ENCODE results near the gene TRIM71.
A peak's percentile ranks its signal among the peaks of the same experiment; 100 is the strongest.

Gene TRIM71

DNA sequence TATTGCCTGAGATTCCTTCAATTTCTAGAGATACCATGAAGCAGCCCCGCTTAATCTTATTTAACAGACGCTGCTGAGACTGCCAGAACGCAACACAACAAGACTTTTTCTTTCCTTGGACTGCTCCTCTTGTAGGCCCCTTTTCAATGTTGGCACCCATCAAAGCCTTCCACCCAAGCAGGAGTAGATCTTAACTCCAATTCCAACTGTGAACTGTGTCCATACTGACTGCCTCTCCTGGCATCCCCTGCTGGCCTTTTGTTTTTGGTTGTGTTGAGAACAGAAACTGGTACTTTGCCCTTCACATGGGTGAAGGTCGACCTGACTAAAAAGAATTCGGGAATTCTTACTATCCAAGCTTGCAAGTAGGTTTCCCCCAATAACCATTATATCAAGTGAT lies 50.2 kb downstream of the TRIM71 start:
- DNase-seq = no peak

DNA sequence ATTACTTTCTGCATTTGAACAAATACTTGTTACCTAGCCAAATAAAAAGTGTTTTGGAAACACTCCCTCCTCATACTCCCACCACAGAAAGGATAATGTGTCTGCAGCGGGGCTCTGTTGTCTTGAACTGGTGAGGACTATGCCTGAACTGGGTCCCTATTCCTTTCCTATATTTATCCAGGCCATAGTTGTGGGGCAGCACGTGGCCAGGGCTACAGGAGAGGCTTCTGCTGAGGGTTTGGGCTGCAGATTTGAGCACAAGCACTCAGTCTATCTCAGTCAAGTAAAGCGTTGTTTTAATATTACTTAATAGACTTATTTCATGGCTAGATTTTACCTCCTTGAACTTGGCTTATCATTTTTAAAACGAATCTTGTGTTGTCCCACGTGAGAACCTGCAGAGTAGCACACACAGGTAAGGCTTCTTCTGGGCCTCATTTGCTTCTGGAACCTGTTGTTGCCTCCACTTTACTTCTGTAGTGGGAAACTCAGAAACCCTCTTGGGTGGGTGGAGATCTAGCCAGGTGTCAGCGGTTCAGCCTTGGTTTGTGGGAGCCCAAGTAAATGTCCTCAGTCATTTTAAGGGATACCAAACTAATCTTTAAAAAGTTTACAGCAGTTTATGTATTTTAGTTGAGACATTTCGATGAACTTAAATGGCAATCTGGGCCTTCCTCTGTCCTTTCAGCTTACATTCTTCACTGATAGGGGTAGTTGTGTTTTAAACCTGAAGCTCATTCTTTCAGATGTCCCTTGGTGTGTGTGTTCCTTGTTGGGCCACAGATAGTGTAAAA lies 51.1 kb downstream of the TRIM71 start:
- DNase-seq = no peak

DNA sequence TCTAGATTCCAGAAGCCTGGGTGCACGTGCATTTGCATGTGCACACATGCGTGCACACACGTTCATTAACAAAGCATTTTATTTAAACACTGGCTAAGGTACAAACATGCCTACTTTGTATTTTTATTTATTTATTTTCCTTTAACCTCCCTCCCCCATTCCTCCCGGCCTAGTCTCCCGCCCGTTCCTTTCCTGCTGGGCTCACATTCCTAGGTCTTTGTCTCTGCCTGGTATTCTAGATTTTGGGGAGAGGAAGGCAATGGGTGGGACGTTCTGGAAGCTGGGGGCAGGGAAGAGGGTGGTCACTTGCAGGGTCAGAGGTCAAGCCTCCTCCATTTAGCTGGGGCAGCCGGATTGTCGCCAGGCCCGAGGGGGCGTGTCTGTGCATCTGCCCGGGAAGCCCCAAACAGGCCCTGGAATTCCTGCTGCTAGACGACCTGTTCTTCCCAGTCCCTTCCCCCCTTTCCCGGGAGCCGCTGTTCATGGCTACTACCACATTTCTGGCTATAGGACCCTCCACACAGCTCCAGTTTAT lies 51.8 kb downstream of the TRIM71 start:
- no peak for DNase-seq

DNA sequence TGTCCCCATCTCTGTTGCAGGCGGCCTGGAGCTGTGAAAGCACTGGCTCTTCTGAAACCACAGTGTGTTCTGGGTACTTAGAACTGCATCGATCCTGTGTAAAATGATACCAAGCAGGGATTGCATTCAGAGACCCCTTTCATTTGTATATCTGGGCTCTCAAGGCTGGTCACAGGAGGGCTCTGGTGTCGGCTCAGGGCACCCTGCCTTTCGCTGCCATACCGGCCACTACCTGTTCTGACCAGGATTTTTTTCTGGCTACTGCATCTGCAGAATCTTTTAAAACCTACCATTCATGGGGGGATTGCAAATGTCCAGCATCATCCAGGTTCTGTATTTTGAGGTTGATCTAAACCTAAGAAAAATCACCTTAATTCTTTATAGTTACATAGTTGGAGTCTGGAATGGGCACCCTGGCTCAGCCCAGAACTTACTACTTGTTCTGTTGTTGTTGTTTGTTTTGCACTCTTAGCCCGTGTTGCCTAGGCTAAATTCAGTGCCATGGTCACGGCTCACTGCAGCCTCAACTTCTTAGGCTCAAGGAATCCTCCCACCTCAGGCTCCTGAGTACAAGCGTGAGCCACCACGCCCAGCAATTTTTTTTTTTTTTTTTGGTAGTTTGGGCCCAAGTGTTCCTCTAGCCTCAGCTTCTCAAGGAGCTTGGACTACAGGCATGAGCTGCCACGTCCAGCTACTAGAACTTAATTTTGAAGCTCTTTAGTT lies 52.7 kb downstream of the TRIM71 start:
- no peak for DNase-seq

DNA sequence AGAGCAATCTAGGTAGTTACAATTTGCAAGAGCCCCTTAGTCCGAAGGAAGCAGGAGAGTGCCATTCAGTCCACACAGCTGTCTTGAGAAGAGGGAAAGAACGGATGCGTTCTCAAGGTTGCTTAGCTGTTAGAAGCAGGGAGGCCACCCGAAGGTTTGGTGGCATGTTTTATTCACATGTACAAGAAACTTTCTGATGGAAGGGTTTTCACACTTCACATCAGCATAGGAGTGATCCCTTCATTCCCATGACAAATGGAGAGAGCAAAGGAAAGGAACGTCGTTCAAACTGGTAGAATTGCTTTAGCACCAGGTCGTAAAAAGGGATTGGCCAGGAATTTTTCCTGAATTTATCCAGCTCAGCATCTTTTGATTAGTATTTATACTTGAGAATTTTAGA lies 53.5 kb downstream of the TRIM71 start:
- no peak for DNase-seq

DNA sequence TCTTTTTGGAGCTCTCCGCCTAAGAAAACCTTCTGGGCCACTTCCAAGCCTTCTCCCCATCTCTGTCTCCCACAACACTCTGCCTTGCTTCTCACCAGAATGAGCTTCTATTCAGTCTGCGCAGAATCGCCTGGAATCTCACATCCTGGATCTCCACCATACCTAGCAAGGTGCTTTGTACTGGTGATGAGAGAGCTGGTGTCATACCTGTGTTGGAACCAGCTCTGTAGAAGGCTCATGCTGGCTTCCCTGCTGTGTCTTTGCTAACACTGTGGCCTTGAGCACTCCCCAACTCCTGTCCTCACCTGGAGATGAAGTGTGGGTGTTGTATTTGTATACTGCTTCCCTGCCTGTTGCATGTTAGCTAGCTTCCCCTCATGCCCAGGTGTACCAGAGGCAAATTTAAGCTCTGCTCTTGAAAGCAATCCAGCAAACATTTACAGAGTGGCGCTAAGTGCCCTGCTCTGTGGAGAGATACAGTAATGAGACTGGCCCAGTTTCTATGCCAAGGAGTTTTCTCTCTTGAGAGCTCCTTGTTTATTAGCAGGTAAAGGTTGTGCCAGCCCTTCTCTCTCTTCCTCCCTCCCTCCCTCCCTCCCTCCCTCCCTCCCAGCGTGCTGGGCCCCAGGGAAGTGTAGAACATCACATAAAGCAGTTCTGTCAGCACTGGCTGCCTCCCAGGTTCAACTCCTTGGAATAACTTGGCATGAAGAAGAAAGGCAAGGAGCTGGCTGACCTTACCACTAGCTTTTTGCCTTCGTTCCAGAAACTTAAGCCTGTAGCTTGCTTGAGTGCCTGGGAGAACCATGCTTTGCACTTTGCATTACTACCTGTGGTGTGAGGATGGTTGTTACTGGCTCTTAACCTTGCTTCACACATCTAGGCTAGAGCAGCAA lies 54.9 kb downstream of the TRIM71 start:
- DNase-seq = no peak

DNA sequence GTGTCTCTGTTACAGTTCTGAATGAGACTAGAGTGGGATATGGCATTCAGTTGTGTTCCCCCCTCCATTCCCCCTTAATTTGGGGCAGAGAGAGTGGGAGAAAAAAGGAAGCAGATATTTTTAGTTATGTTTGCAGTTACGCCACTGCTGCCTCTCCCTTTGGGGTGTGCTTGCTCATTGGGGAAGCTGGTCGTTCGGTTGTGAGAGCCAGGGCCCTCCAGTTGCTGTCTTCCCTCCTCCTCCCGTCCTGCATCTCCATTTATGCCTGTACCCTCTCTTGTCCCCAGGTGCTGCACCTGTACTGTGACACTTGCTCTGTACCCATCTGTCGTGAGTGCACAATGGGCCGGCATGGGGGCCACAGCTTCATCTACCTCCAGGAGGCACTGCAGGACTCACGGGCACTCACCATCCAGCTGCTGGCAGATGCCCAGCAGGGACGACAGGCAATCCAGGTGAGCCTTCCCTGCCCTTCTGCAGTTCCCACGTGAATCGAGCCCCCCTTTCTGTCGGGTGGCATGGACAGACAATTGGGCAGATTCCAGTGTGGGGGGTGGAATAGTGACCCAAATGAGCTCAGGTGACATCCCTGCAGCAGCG lies 55.8 kb downstream of the TRIM71 start:
- peak; percentile 32 to 53 for DNase-seq

DNA sequence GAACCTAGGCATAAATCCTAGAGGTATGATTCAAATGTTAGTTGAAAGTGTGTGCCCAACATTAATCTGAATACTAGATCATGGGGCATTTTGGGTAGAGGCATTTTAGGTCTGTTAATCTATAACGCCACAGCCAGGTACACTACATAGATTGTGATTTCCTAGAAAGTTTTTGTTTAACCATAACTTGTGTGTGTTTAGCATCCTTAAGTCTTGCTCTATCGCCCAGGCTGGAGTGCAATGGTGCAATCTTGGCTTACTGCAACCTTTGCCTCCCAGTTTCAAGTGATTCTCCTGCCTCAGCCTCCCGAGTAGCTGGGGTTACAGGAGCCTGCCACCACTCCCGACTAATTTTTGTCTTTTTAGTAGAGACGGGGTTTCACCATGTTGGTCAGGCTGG lies 59.1 kb downstream of the TRIM71 start:
- no peak for DNase-seq

DNA sequence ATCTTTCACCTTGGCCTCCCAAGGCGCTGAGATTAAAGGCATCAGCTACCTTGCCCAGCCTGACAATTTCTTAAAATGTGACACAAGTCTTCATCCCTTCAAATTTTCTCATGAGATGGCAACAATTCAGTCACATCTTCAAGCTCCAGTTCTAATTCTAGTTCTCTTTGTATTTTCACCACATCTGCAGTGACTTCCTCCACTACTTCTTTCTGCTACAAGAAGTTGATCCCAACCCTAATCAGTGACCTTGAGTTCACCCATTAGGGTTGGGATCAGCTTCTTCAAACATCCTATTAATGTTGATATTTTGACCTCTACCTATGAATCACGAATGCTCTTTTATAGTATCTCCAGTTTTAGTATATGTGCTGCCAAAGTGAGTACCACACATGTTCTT lies 59.8 kb downstream of the TRIM71 start:
- no peak for DNase-seq

DNA sequence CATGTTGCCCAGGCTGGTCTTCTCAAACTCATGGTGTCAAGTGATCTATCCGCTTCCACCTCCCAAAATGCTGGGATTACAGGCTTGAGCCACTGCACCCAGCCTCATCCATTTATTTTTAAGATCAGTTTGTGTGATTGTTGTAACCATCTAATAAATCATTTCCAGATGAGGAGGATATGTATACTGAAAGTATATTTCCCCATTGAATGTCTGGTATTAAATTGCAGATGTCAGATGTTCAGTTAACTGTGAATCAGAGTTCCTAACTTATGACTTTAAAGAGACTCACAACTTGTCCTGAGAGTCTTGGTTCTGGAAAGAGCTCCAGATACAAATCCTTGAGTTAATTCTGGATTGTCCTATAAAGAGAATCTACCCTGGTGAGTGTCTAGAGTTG lies 62.4 kb downstream of the TRIM71 start:
- no peak for DNase-seq

DNA sequence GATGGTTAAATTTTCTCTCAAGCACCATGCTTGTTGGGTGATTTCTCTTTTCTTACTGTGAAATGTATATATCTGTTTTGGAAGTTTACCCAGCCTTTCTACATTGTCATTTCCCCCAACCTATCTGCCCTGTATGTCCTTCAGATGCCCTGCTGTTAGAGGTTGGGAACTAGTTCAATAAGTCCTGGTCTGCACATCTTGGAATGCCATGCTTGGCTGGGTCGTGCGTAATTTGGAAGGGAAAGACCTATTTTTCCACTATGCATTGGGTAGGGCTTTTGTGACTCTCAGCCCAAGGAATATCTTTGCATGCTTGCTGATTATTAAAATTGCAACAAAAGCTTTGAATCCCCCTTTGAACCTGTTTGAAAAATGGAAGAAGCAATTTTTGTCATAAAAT lies 63.8 kb downstream of the TRIM71 start:
- no peak for DNase-seq

DNA sequence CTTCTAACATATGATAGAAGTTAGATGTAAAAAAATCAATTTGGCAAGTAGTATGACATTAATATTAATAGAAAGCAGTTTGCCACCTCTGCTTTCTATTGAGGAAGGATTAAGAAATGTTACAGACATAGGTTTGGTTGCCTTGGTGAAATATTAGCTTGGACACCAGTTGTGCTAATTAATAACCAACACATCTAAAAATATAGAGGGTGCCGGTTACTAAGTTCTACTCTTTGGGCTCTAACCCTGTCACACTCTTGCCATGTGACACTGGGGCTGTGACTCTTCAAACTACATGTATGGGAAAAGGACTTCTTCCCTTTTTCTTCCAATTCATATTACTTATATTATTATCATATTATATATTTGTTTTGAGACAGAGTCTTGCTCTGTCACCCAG lies 64.4 kb downstream of the TRIM71 start:
- peak in 1 of 2 donors; percentile 37 for DNase-seq

DNA sequence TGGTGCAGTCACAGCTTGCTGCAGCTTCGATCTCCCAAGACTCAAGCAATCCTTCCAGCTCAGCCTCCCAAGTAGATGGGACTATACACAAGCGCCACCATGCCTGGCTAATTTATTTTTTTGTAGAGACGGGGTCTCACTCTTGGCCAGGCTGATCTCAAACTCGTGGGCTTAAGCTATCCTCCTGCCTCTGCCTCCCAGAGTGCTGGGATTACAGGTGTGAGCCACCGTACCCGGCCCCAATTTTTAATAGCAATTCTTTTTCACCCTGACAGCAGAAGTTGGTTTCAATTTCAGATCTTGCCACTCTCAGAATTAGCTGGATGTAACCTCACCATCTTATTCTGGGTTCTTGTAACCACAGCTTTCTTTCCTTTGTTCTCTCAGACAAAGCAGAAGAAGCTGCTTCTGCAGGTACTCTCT lies 64.8 kb downstream of the TRIM71 start:
- DNase-seq = no peak

DNA sequence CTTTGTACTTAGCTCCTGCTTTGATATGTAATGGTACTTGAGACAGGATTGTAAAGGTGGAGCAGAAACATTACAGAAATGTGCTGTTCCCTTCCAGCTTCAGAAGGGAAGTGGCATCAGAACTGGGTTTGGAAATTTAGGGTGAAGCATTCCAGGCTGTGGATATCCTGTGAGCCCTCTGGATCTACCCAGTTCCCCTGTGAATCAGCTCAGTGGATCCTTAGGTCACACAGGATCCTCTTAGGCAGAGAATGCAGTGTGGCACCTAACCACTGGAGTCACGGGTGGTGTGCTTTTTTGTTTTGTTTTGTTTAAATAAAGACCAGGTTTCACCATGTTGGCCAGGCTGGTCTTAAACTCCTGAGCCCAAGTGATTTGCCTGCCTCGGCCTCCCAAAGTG lies 66.0 kb downstream of the TRIM71 start:
- peak in 1 of 2 donors; percentile 11 for DNase-seq

DNA sequence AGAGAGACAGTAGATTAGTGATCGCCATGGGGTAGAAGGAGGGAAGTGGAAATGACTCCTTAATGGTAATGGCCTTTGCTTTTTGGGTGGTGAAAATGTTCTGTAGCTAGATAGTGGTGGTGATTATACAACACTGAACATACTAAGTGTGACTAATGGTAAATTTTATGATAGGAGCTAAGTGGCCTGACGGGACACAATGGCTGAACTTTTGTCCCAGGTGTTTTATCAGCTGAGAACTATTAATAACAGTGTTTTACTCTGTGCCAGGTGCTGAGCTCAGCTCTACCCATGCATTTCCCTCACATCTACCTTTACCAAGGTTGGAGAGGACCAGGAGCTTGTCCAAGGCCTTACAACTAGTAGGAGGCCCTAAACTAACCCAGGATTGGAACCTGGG lies 66.8 kb downstream of the TRIM71 start:
- no peak for DNase-seq

DNA sequence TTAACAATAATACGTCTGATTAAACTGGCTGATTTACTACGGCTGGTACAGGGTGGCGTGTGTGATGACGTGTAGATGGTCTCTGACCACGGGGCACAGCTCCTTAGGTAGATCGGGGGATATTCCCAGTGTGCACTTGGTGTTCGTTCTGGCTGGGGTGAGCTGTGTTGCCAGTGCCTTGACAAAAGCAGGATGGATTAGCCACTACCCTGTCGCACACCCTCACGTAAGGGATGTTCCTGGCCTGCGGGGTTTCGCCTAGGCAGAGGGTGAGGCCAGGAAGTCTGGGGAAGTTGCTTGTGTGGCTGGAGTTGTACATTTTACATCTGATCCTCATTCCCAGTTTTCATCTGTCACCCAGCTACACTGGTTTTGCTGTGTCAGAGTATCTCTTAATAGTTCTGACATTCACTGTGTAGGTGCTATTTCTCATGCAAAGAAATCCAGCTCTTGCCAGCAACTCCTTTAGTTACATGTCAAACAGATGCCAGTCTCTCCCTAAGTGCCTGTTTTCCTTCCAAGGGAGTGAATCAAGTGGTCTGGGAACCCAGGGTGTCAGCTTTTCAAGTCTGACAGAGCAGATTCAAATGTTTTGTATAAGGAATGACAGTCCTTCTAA lies 67.6 kb downstream of the TRIM71 start:
- no peak for DNase-seq

DNA sequence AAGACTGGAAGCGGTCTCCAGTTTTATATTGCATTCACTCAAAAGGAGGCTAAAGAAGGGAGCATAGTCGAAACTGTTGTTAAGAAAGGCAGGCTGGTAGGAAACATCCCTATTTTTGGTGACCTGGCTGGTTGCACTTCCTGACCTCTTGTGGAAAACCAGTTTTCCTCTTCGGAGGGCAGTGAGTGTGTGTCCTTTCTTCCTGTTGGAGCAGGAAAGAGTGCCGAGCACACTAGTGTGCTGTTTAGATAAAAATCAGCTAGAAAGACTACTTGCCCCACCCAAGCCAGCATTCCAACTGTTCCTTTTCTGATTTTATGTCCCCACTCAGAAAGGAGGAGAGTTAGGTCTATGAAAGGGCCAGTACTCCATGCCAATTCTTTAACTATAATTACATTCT lies 68.5 kb downstream of the TRIM71 start:
- no peak for DNase-seq

DNA sequence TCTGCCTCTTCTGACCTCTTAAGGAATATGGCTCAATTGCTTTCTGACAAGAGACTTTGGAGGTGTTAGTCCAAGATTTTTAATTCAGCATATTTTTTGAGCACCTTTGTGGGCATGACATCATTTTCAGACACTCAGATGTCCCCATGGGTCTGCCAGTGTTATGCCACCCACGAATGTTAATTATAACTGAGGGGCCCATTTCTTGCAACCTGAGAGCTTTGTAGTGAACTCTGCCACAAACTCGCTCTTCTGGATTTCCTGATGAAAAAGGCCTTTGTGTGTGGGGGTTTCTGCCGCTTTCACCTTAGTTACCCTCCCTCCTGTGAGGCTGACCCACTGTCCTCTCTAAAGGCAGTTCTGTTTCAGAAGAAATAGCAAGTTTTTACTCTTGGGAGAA lies 69.1 kb downstream of the TRIM71 start:
- no peak for DNase-seq

DNA sequence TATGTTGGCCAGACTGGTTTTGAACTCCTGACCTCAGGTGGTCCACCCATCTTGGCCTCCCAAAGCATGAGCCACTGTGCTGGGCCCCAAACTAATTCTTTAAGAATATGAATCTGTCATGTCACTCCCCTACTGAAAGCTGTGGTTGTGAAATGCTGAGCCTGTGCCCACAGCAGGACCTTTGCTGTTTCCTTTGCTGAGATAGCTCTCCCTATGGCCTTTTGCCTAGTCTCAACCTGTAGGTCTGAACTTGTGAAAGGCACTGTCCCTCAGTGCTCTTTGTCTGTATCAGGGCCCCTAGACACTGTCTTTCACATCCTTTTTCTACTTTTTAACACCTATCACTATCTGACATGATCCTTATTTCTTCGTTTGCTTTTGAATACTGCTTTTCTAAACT lies 70.9 kb downstream of the TRIM71 start:
- peak; percentile 34 to 38 for DNase-seq

DNA sequence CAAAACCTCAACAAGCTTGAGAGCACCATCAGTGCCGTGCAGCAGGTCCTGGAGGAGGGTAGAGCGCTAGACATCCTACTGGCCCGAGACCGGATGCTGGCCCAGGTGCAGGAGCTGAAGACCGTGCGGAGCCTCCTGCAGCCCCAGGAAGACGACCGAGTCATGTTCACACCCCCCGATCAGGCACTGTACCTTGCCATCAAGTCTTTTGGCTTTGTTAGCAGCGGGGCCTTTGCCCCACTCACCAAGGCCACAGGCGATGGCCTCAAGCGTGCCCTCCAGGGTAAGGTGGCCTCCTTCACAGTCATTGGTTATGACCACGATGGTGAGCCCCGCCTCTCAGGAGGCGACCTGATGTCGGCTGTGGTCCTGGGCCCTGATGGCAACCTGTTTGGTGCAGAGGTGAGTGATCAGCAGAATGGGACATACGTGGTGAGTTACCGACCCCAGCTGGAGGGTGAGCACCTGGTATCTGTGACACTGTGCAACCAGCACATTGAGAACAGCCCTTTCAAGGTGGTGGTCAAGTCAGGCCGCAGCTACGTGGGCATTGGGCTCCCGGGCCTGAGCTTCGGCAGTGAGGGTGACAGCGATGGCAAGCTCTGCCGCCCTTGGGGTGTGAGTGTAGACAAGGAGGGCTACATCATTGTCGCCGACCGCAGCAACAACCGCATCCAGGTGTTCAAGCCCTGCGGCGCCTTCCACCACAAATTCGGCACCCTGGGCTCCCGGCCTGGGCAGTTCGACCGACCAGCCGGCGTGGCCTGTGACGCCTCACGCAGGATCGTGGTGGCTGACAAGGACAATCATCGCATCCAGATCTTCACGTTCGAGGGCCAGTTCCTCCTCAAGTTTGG lies 72.9 kb downstream of the TRIM71 start:
- DNase-seq = no peak

DNA sequence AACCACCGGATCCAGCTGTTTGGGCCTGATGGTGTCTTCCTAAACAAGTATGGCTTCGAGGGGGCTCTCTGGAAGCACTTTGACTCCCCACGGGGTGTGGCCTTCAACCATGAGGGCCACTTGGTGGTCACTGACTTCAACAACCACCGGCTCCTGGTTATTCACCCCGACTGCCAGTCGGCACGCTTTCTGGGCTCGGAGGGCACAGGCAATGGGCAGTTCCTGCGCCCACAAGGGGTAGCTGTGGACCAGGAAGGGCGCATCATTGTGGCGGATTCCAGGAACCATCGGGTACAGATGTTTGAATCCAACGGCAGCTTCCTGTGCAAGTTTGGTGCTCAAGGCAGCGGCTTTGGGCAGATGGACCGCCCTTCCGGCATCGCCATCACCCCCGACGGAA lies 73.6 kb downstream of the TRIM71 start:
- DNase-seq = no peak

Measured in inflammatory macrophage (primary cell).